Esophagus mucosa (tissue), 1 donor: ENCODE results near the gene RBBP8. TPM values are rescaled to one million over a fixed set of nuclear protein-coding genes. Genes with fewer than 3 reads are reported as not detected.
A peak's percentile ranks its signal among the peaks of the same experiment; 100 is the strongest.

Source experiments
- ATAC-seq: fragments of 200-7000 bp; cut with Tn5 transposase; one replicate; pipeline ENCODE4 v1.9.1; 2020
- total RNA-seq: library from RNA; stranded (reverse); gene quantifications from one replicate; pipeline ENCODE4 v1.2.4, GENCODE V29; 2023
- donor health status: DM: yes; HTN: yes; CAD: no.

The RBBP8 gene
- total RNA-seq, 1 donor from 2014 or later = 46.2 TPM

DNA sequence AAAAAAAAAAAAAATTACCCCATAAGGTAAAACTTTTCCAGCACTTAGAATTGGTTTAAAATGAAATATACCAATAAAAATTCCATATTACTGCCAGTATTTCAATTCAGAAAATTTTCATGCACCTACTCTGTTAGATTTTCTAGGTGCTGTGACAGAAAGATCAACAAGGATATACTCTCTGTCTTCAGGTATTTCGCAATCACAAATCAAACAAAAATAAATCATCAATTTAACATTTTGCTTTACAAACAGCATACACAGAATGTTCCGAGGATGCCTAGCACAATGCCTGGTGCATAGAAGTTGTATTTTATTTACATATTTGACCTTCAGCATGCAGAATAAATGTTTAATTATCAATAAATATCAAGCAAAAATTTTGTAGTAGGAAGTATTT is 66.5 kb downstream of the RBBP8 start:
- ATAC-seq = no peak

DNA sequence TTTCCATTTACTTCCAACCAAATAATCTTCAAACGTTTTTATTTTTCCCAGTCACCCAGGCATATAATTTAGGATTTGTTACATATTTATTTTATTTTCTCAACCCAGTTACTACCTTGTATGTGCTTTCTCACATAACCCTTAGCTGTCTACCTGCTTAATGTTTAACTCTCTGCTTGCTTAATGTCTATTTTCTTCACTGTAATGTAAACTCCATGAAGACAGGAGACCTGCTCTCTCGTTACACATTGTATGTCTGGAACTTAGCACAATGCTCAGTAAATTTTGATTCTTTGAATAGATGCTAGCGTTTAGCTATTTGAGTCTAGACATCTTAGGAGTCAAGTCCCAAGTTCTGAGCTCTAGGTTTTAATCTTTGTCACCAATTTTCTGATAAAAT is 70.2 kb downstream of the RBBP8 start:
- no peak for ATAC-seq

DNA sequence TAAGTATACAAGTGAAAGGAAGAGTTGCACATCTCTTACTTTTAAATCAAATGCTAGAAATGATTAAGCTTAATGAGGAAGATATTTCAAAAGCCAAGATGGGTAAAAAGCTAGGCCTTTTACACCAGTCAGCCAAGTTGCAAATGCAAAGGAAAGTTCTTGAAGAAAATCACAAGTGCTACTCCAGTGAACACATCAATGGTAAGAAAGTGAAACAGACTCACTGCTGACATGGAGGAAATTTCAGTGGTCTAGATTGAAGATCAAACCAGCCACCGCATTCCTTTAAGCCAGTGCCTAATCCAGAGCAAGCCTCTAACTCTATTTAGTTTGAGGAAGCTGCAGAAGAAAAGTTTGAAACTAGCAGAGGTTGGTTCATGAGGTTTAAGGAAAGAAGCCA is 79.1 kb downstream of the RBBP8 start:
- ATAC-seq = no peak

DNA sequence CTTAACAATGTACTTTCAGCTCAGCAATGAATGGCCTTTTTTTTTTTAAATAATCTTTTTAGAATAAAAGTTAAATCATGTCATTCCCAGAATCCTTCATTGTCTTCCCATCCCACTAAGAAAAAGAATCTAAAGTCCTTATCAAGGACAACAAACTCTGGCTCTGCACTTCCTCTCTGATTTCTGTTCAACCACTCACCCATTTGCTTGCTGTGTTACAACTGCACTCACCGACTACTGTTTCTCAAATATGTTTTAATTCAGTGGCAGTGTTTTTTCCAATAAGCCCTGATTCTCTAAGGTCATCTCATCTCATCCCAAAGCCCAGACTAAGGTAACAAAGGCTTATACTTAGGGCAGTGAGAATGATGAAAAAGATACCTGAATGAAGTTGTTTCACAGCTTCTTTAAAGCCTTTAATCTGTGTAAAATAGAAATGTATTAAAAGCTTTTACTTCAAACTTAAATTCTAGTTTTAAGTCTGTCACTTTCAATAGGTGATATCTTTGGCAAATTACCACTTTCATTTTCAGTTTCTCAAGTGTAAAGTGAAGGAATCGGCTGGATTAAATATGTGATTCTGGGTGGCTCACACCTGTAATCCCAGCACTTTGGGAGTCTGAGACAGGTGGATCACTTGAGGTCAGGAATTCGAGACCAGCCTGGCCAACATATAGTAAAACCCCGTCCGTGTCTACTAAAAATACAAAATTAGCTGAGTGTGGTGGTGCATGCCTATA is 87.6 kb downstream of the RBBP8 start:
- ATAC-seq = no peak

DNA sequence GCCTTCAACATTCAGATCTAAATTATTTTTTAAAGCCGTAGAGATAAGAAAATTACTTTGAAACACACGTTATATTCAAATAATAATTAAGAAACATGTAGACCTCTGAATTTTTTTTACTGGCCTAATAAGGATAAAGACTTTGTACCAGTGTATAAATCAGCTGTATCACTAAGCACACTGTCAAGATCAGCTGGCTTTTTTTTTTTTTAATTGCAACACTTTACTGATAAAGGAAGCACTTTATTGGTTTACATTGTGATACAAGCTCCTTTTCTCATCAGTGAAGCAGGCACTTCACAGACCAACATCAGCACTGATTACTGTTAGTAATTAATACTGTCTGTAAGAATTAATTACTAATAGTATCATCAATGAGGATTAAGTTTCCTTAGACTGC is 88.5 kb downstream of the RBBP8 start:
- no peak for ATAC-seq

DNA sequence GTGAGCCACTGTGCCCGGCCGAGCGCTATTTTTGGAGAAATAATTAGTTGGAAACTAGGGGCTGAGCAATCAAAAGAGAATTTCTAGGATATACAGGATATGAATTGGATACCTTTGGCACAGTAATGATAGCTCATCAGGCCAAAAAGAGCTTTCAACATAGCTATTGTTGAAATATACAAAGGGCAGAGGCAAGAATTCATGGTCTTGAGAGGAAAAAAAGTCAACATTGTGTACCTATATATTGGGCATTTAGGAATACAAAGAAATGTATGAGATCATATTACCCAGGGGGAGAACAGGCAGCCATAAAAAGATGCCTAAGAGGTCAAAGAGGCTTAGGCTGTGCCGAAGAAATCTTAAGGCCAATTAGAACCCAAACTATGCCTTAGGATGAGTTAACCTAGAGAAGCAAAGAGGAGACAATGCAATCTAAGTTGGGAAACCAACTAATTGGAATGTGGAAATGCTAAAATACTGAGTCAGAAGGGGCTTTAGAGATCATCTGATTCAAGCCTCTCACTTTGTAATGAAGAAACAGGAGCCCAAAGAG is 99.0 kb downstream of the RBBP8 start:
- ATAC-seq = no peak

DNA sequence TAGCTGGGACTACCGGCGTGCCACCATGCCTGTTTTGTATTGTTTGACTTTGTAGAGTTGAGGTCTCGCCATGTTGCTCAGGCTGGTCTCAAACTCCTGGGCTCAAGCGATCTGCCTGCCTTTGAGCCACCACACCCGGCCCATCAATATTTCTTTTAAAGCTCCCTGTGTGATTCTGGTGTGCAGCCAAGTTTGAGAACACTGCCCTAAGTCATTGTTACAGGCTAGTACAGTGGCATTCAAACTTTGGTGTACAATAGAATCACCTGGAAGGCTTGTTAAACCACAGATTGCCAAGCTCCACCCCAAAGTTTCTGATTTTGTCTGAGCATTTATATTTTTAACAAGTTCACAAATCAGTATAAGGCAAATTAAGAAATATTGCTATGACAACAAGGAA is 99.9 kb downstream of the RBBP8 start:
- ATAC-seq = peak; percentile 48

DNA sequence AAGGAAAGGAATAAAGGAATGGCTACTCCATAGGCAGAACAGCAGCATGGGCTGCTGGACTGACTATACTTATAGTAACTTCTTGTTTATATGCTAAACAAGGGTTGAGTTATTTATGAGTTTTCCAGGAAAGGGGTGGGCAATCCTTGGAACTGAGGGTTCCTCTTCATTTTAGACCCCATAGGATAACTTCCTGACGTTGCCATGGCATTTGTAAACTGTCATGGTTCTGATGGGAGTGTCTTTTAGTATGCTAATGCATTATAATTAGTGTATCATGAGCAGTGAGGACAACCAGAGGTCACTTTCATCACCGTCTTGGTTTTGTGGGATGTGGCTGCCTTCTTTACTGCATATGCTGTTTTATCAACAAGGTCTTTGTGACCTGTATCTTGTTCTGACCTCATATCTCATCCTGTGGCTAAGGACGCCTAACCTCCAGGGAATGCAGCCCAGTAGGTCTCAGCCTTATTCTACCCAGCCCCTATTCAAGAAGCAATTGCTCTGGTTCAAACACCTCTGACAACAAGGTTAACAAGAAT is 103.6 kb downstream of the RBBP8 start:
- ATAC-seq = no peak

DNA sequence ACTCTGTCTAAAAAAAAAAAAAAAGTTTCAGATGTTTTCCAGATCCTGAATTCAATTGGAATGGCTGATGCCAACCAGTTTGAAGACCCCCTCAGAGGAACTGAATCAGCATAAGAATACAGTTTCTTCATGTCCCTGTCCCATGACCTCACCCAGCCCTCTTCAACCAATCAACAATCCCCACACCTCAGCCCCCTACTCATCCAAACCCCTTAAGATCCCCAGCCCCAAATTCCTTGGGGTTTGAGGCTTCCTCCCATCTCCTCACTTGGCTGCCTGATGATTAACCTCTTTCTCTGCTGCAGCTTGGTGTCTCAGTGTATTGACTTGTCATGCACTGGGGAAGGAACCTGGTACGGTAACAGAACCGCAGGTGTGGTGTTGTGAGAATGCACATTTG is 104.5 kb downstream of the RBBP8 start:
- no peak for ATAC-seq

DNA sequence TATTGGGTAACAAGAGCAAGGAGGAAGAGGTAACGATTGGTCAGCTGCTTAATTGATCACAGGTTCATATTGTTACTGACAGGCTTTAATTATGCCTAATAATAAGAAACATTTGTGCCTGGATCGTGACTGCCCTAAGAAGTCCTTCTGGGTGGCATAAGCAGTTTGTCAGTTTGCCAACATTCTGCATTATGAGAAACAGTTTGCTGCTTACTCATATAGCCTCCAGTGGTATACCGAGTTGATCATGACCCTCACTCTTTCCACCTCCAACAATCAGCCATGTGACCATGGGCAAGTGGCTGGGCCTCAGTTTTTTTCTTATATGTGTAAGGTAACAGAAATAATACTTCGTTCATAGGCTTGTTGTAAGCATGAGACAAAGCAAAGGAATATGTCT is 105.6 kb downstream of the RBBP8 start:
- ATAC-seq = no peak

DNA sequence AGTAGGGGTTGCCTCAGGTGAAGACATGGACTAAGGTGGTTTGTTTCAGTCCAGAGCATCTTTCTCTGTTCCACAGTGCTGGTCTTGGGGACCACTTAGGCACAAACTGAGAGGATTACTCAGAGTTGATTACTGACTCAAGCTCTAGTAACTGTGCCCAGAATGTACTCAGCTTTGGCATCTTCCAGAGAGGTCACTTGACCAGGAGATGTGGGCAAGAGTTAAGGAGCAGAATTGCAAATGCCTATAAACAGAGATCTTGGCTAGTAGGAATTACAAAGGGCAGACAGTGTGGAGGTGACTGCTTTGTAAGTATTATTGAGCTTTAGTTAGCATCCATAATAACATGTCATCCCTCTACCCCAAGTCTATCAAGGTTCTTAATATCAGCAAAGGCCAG is 109.0 kb downstream of the RBBP8 start:
- ATAC-seq = no peak

DNA sequence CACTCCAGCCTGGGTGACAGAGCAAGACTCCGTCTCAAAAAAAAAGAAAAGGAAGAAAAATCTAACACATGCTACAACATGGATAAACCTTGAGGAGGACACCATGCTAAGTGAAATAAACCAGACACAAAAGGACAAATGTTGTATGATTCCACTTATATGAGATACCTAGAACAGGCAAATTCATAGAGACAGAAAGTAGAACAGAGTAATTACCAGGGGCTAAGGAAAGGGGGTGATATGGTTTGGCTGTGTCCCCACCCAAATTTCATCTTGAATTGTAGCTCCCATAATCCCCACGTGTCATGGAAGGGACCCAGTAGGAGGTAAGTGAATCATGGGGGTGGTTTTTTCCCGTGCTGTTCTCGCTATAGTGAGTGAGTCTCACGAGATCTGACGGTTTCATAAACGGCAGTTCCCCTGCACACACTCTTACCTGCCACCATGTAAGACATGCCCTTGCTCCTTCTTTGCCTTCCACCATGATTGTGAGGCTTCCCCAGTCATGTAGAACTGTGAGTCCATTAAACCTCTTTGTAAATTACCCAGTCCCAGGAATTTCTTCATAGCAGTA is 110.8 kb downstream of the RBBP8 start:
- no peak for ATAC-seq

DNA sequence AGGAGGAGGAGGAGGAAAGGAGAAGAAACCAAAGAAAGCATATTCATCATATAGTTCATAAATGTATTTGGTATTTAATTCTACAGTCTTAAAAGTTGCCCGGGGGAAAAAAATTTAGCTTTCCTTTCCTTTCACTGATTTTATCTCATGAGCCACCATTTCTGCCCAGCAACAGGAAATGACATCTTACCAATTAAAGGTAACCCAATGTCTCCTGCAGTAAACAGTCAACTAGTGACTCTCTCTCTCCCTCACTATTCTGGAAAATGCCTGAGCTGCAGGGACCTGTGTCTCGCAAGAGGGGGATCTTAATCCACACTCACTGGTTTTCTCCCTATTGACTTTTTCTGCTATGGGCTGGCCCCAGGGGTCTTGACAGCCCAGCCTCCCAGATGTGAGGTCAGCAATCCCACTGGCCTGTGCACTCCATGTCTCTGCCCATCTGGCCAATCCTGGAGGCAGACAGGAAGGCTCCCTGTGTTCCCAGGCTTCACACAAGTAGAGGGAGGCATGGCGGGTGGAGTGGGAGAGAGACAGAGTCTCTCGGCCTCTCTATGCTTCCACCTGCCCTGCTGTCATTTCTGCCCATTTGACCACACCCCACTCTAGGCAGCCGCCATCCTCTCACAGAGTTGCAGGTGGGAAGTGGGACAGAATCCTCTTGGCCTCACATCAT is 116.7 kb downstream of the RBBP8 start:
- no peak for ATAC-seq

DNA sequence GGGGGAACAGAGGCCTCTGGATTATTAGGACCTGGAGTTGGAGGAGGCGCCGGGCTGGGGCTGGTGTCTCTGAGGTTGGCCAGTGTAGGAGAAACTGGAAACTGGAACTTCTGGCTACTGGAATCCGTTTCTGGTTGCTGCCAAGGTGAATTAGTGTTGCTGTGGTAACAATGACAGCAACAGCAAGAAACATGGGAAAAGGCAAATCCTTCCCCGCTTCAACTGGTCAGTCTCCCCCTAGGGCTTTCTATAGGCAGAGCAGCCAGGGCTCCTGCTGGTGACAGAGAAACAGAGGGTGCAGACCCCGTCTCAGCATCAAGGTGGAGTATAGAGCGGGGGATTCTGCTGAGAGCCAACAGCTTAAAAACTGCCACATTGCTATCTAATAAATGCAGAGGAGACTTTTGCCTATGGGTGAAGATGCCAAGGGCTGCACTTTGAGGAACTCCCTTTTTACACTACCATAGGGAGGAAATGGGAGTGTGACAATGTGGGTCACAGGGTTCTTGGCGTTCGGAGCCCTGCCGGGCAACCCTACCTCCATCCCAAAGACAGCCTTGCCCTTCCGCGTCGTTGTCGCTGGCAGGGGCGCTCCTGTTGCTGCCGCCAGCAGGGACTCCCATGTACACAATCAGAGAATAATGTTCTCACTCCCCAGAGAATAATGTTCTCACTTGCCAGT is 120.8 kb downstream of the RBBP8 start:
- ATAC-seq = peak; percentile 65

DNA sequence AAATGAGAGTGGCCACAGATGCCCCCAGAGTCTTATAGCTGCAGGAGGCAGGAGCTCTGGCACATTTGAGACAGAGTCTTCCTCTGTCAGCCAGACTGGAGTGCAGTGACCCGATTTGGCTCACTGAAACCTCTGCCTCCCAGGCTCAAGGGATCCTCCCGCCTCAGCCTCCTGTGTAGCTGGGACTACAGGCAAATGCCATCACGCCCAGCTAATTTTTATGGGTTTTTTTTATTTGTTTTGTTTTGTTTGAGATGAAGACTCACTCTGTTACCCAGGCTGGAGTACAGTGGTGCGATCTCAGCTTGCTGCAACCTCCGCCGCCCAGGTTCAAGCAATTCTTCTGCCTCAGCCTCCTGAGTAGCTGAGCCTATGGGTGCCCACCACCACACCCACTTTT is 121.4 kb downstream of the RBBP8 start:
- no peak for ATAC-seq

DNA sequence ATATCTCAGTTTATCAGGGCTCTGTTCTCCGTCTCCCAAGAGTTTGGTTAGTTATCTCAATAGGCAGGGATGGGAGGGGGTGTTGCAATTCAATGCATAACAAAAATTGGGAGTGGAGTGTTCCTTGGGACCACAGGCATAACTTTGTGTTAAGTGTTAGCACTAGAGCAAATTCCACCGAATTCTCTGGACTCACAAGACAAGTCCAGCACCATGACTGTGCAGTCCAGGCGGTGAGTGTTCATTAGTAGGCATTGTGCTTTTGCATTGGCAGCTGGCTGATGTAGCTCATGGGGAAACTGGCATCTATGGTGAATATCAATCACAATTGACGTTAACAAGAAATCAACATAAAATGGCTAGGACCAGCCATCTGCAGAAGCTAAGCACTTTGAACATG is 123.2 kb downstream of the RBBP8 start:
- ATAC-seq = no peak

DNA sequence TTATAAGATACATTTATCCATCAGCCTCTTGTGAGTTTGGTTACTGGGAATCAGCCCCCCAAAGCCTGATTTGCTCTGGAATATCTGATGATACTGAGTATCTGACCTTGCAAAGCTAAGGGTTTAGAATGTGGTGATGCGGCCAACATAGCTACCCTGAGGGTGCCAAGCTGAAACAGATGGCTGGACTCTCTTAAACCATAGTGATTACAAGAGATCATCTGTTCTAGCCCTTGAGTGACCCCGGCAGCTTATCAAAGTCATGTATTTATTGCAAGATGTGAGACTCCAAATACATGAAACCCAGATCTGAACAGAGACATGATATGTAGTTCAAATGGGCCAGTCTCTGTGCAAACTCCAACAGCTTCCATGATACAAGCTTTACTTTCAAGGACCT is 124.0 kb downstream of the RBBP8 start:
- ATAC-seq = no peak

DNA sequence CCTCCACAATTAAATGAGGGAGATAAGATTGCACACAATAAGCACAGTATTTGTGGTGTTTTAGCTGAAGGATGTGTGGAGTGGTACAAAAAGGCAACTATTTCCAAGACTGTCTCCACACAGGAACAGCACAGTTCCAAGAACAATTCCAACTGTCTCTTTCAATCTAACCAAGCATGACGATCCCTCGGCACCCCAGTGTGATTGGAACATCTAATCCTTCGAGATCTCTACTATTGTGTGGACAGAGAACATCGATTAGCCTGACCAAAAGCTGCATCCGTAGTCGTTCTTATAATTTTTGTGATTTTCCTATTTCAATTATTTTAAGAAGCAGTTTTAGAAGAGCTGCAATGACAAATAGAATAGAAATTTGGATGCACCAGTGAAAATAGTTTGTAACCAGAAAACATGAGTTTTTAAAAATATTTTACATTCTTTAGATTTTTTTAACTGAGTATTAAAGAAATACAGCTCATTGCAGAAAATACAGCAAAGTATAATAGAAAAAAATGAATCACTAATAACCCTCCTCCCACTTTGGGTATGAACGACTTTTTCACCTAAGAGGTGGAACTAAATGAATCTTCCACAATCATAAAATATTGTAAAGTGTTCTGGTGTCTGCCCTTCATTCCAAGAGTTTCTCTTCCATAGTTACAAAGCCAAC is 125.8 kb downstream of the RBBP8 start:
- no peak for ATAC-seq

DNA sequence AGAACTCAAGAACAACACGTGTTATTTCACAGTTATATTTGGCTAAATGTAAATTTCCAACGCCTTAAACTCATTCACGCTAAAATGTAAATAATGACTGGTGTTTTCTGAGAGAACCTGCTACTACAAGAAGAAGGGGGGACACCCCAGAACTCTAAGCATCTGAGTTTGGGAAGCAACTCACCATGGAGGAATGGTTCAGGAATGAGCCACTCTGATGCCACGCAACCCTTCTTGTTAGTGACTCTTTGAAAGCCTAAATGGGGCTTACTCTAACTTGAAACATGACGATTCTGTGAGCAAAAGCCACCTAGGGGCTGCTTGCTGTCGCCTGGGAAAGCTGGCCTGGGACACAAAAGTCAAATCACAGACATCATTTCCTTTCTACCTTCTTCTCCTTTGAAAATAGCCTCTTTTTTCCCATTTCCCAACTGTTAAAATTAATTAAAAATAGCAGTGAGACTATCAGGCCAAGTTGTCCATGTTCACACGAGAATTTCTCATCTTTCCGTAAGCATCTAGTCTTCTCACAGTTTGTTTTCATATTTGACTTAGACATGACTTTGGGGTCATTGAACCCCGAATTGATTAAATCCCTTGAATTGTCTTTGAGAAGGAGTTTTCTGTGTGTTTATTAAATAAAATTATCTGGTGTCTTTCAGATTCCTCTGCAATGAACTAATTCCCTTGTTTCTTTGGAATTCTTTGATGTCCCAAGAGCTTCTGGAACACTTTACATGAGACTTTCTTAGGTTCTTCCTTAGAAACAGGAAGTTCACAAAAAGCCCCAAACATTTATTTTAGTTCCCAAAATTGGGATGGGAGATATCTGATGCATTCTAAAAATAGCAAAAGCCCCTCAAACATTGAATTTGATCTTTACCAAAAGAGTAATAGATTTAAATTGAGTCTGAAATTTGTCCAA is 126.7 kb downstream of the RBBP8 start:
- ATAC-seq = no peak

DNA sequence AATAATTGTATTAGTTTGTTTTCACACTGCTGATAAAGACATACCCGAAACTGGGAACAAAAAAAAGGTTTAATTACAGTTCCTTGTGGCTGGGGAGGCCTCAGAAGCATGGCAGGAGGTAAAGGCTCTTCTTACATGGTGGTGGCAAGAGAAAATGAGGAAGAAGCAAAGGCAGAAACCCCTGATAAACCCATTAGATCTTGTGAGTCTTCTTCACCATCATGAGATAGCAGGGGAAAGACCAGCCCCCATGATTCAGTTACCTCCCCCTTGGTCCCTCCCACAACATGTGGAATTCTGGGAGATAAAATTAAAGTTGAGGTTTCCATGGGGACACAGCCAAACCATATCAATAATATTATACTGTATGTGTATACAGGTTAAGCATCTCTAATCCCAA is 128.9 kb downstream of the RBBP8 start:
- no peak for ATAC-seq

DNA sequence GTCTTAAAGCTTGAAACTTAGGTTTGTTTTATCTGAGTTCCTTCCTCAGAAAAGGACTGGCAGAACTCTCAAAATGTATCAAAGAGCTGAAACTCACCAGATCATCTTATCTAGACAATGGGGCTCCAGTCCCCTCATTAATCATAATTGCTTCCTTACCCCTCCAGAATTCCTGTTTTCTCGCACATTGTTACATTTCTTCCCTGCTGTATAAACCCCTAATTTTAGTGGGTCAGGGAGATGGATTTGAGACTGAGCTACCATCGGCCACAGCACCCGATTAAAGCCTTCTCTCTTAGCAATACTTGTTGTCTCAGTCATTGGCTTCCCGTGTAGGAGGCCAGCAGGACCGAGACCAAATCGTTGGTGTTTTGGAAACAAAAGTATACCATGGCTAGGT is 130.4 kb downstream of the RBBP8 start:
- ATAC-seq = no peak
